Osteocyte (in vitro differentiated cells): ENCODE results near the gene CMTM7. TPM values are rescaled to one million over a fixed set of nuclear protein-coding genes. Genes with fewer than 3 reads are reported as not detected.

Source experiments
- DNase-seq: peaks from one replicate; pipeline ENCODE4 v3.0.0; 2021; ENCODE audit warnings: mixed read lengths; ENCODE audit not compliant: unreplicated experiment; ENCODE audit errors: extremely low spot score
- H3K27ac Mint-ChIP-seq: one replicate; pipeline ENCODE4 v1.8.0; 2021; ENCODE audit warnings: mild to moderate bottlenecking, mixed read lengths; ENCODE audit not compliant: unreplicated experiment
- H3K27me3 Mint-ChIP-seq: one replicate; pipeline ENCODE4 v1.8.0; 2021; ENCODE audit warnings: mixed read lengths; ENCODE audit not compliant: unreplicated experiment
- H3K36me3 Mint-ChIP-seq: one replicate; pipeline ENCODE4 v1.8.0; 2021; ENCODE audit warnings: mixed read lengths; ENCODE audit not compliant: unreplicated experiment
- H3K4me1 Mint-ChIP-seq: one replicate; pipeline ENCODE4 v1.8.0; 2021; ENCODE audit warnings: mixed read lengths; ENCODE audit not compliant: unreplicated experiment
- H3K4me3 Mint-ChIP-seq: one replicate; pipeline ENCODE4 v1.8.0; 2021; ENCODE audit warnings: mild to moderate bottlenecking, moderate library complexity, mixed read lengths; ENCODE audit not compliant: unreplicated experiment
- H3K9me3 Mint-ChIP-seq: one replicate; pipeline ENCODE4 v1.8.0; 2021; ENCODE audit warnings: mixed read lengths; ENCODE audit not compliant: unreplicated experiment
- total RNA-seq: library from RNA; stranded (reverse); gene quantifications from 2 replicates; pipeline ENCODE4 v1.2.1, GENCODE V29; 2021
- TF ChIP-seq, protein P1 (sequence below): fragments of 200-600 bp; sonication (generic); IDR thresholded peaks from 2 replicates; pipeline ENCODE4 v1.5.0; 2021; ENCODE audit warnings: antibody characterized with exemption, mild to moderate bottlenecking, moderate library complexity

The CMTM7 gene
- total RNA-seq, 1 donor from 2014 or later: 17.8 TPM

GRCh38 chr3:32373844-32374243, 17.8 kb upstream of the CMTM7 start:
- H3K9me3 Mint-ChIP-seq: no peaks in the 10 kb centered on the region
- peaks cover 2% of the 10 kb centered on the region for H3K36me3 Mint-ChIP-seq
- TF ChIP-seq, protein P1, sequence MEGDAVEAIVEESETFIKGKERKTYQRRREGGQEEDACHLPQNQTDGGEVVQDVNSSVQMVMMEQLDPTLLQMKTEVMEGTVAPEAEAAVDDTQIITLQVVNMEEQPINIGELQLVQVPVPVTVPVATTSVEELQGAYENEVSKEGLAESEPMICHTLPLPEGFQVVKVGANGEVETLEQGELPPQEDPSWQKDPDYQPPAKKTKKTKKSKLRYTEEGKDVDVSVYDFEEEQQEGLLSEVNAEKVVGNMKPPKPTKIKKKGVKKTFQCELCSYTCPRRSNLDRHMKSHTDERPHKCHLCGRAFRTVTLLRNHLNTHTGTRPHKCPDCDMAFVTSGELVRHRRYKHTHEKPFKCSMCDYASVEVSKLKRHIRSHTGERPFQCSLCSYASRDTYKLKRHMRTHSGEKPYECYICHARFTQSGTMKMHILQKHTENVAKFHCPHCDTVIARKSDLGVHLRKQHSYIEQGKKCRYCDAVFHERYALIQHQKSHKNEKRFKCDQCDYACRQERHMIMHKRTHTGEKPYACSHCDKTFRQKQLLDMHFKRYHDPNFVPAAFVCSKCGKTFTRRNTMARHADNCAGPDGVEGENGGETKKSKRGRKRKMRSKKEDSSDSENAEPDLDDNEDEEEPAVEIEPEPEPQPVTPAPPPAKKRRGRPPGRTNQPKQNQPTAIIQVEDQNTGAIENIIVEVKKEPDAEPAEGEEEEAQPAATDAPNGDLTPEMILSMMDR: no peak
- peaks cover 2% of the 10 kb centered on the region for H3K27me3 Mint-ChIP-seq
- H3K4me3 Mint-ChIP-seq: no peak overlapping the region
- no peaks in the 10 kb centered on the region for H3K4me1 Mint-ChIP-seq
- no peak for DNase-seq
- H3K27ac Mint-ChIP-seq: no peak overlapping the region

GRCh38 chr3:32374788-32375595, 16.7 kb upstream of the CMTM7 start:
- peaks cover 2% of the 10 kb centered on the region for H3K36me3 Mint-ChIP-seq
- no peaks in the 10 kb centered on the region for H3K4me1 Mint-ChIP-seq
- TF ChIP-seq, protein P1: peak; percentile 75
- no peaks in the 10 kb centered on the region for H3K9me3 Mint-ChIP-seq
- H3K27me3 Mint-ChIP-seq: peaks cover 8% of the 10 kb centered on the region
- DNase-seq: no peak
- H3K27ac Mint-ChIP-seq: no peak overlapping the region
- no peak overlapping the region for H3K4me3 Mint-ChIP-seq

DNA sequence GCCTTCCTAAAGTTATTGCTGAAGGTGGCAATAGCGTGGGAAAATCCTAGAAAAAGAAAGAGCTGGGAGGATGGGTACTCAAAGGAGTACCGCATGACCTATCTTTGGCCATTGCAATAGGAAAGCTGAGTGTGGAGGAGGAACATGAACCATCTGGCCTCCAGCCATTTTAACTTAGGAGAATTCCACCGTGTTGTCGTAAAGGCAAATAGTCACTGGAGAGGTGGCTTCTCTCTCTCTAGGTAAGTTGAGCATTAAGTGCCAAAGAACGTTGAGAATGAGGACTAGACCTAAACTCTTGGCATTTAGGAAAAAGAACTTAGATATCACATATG, 16.1 kb upstream of the CMTM7 start:
- no peaks in the 10 kb centered on the region for H3K9me3 Mint-ChIP-seq
- peaks cover 11% of the 10 kb centered on the region for H3K27me3 Mint-ChIP-seq
- no peak overlapping the region for H3K27ac Mint-ChIP-seq
- H3K36me3 Mint-ChIP-seq: no peaks in the 10 kb centered on the region
- TF ChIP-seq, protein P1: no peak
- DNase-seq: no peak
- H3K4me1 Mint-ChIP-seq: no peaks in the 10 kb centered on the region
- no peak overlapping the region for H3K4me3 Mint-ChIP-seq

GRCh38 chr3:32376115-32376514, 15.5 kb upstream of the CMTM7 start:
- TF ChIP-seq, protein P1: no peak
- Mint-ChIP-seq H3K4me3 (no peak overlapping the region), H3K27ac (no peak overlapping the region), H3K36me3 (no peaks in the 10 kb centered on the region), H3K4me1 (no peaks in the 10 kb centered on the region), H3K27me3 (peaks cover 12% of the 10 kb centered on the region), H3K9me3 (no peaks in the 10 kb centered on the region)
- no peak for DNase-seq

DNA sequence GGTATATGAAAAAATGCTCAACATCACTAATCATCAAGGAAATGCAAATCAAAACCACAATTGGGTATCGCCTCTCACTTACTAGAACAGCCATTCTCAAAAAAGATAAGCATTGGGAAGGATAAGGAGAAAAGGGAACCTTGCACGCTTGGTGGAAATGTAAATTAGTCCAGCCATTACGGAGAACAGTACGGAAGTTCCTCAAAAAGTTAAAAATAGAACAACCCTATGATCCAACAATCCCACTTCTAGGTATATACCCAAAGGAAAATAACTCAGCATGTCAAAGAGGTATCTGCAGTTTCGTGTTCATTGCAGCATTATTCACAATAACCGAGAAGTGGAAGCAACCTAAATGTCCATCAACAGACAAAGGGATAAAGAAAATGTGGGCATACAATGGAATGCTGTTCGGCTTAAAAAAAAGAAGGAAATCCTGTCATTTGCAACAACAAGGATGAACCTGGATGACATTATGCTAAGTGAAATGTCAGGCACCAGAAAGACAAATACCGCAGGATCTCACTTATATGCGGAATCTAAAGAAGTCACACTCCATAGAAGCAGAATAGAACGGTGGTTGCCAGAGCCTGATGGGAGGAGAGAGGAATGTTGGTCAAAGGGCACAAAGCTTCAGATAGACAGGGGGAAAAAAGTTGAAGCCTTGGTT, 11.7 kb upstream of the CMTM7 start:
- Mint-ChIP-seq H3K4me1 (peaks cover 3% of the 10 kb centered on the region), H3K4me3 (no peak overlapping the region)
- TF ChIP-seq, protein P1: no peak

More for the DNA sequence above, 11.7 kb upstream of the CMTM7 start:
- Mint-ChIP-seq H3K9me3 (no peaks in the 10 kb centered on the region), H3K36me3 (no peaks in the 10 kb centered on the region), H3K27me3 (peaks cover 17% of the 10 kb centered on the region), H3K27ac (no peak overlapping the region)
- DNase-seq: no peak
